ENCODE measurements around the gene CROCC2.

- TF ChIP-seq, protein P1, sequence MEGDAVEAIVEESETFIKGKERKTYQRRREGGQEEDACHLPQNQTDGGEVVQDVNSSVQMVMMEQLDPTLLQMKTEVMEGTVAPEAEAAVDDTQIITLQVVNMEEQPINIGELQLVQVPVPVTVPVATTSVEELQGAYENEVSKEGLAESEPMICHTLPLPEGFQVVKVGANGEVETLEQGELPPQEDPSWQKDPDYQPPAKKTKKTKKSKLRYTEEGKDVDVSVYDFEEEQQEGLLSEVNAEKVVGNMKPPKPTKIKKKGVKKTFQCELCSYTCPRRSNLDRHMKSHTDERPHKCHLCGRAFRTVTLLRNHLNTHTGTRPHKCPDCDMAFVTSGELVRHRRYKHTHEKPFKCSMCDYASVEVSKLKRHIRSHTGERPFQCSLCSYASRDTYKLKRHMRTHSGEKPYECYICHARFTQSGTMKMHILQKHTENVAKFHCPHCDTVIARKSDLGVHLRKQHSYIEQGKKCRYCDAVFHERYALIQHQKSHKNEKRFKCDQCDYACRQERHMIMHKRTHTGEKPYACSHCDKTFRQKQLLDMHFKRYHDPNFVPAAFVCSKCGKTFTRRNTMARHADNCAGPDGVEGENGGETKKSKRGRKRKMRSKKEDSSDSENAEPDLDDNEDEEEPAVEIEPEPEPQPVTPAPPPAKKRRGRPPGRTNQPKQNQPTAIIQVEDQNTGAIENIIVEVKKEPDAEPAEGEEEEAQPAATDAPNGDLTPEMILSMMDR (IDR thresholded peaks at IDR 0.05; ENCODE audit: low read length), result no peak
- TF ChIP-seq EZH2 (IDR thresholded peaks at IDR 0.05; ENCODE audit: borderline replicate concordance, low read length), result no peak
Observed at GRCh38 chr2:240911641-240912265, 5.6 kb downstream of the CROCC2 start.
